GM12878 (cell line): ENCODE results near the gene DMD. TPM values are rescaled to one million over a fixed set of nuclear protein-coding genes. Genes with fewer than 3 reads are reported as not detected.

Source experiments
- ATAC-seq: fragments of 200-7000 bp; cut with Tn5 transposase; 3 replicates; pipeline ENCODE4 v1.9.1; 2020; ENCODE audit warnings: mild to moderate bottlenecking, moderate library complexity
- BruUV-seq: library from RNA; stranded (reverse); fragments of 400-500 nt; replicated peaks from 2 replicates; lab custom pipeline; 2021; lab: Mats Ljungman, UMichigan
- CTCF ChIA-PET: fragments of 300-600 bp; sonication (Branson Sonifier 250); formaldehyde crosslinking; extraction: SDS; loops from one replicate; lab custom pipeline; 2021; ENCODE audit warnings: inconsistent platforms; lab: Yijun Ruan, JAX
- POLR2A ChIA-PET: fragments of 350-600 bp; formaldehyde crosslinking; extraction: SDS; loops from one replicate; lab custom pipeline; 2021; ENCODE audit warnings: inconsistent platforms; lab: Charles Lee
- RAD21 ChIA-PET: fragments of 300-600 bp; sonication (Branson Sonifier 250); formaldehyde crosslinking; loops from one replicate; lab custom pipeline; 2023; ENCODE audit warnings: antibody characterized with exemption; ENCODE audit not compliant: unreplicated experiment; lab: Charles Lee
- SMC1A ChIA-PET: fragments of 300-600 bp; sonication (Branson Sonifier 250); formaldehyde crosslinking; loops from one replicate; lab custom pipeline; 2023; ENCODE audit not compliant: unreplicated experiment, uncharacterized antibody; lab: Charles Lee
- DNase-seq: peaks from one replicate; pipeline ENCODE4 v3.0.0-alpha.2; 2011; ENCODE audit warnings: low read depth, low spot score
- FAIRE-seq: peaks from 3 replicates; lab custom pipeline; 2011; peaks lifted over from hg19 to GRCh38; lab: Jason Lieb, UNC
- H2AFZ ChIP-seq: 2 replicates; pipeline ENCODE4 v1.6.0; 2011; ENCODE audit warnings: low read depth, low read length, control low read depth; ENCODE audit not compliant: control insufficient read depth
- H3K27ac ChIP-seq: 2 replicates; pipeline ENCODE4 v1.5.1; 2011; ENCODE audit warnings: control low read depth; ENCODE audit not compliant: control insufficient read depth, insufficient read depth
- H3K27me3 ChIP-seq, 2 experiments: replicated peaks in 1 of 2; 2 replicates each; pipeline versions ENCODE4 v1.6.0 to v1.6.1; 2011; ENCODE audit warnings: low read length in 1 of 2; ENCODE audit not compliant: control insufficient read depth in 2 of 2, insufficient read depth in 2 of 2
- H3K36me3 ChIP-seq, 2 experiments: 2 replicates each; pipeline ENCODE4 v1.5.1; 2011; ENCODE audit warnings: low read length in 1 of 2; ENCODE audit not compliant: control insufficient read depth in 2 of 2, insufficient read depth in 2 of 2
- H3K4me1 ChIP-seq: 2 replicates; pipeline ENCODE4 v1.6.1; 2011; ENCODE audit warnings: mild to moderate bottlenecking, low read length, moderate library complexity, mixed read lengths; ENCODE audit not compliant: control insufficient read depth, insufficient read depth
- H3K4me2 ChIP-seq: 2 replicates; pipeline ENCODE4 v1.6.0; 2011; ENCODE audit warnings: control low read depth; ENCODE audit not compliant: control insufficient read depth, insufficient read depth
- H3K4me3 ChIP-seq: fragments of 200-600 bp; sonication (generic); 2 replicates; pipeline ENCODE4 v1.5.1; 2016
- H3K79me2 ChIP-seq: 2 replicates; pipeline ENCODE4 v1.6.0; 2011; ENCODE audit warnings: low read length; ENCODE audit not compliant: control insufficient read depth, insufficient read depth
- H3K9ac ChIP-seq: 2 replicates; pipeline ENCODE4 v1.8.0; 2011; ENCODE audit warnings: low read length, control low read depth, mixed read lengths; ENCODE audit not compliant: control insufficient read depth, insufficient read depth
- H3K9me3 ChIP-seq: replicated peaks from 3 replicates; pipeline ENCODE4 v1.5.1; 2011; ENCODE audit warnings: mild to moderate bottlenecking, low read length; ENCODE audit not compliant: control insufficient read depth, insufficient read depth
- H4K20me1 ChIP-seq: 2 replicates; pipeline ENCODE4 v1.6.0; 2011; ENCODE audit not compliant: control insufficient read depth, insufficient read depth
- FOS ChIP-seq: IDR thresholded peaks from 3 replicates; pipeline ENCODE4 v1.6.1; 2011; ENCODE audit warnings: borderline replicate concordance; ENCODE audit not compliant: insufficient read length; ENCODE audit errors: extremely low read depth
- PKNOX1 ChIP-seq: fragments of 450-650 bp; IDR thresholded peaks from 2 replicates; pipeline ENCODE4 v1.6.1; 2016; ENCODE audit warnings: mild to moderate bottlenecking
- RAD51 ChIP-seq: fragments of 450-650 bp; IDR thresholded peaks from 2 replicates; pipeline ENCODE4 v1.6.1; 2016; ENCODE audit warnings: moderate library complexity, mild to moderate bottlenecking, inconsistent platforms
- SRF ChIP-seq, 2 experiments: IDR thresholded peaks; 2 replicates each; pipeline ENCODE4 v1.6.1; 2011; ENCODE audit warnings: low read depth in 2 of 2, low read length in 2 of 2, mild to moderate bottlenecking in 1 of 2, moderate library complexity in 1 of 2
- WGBS: methylation state at CpG from one replicate; pipeline ENCODE4 v1.1.6; 2016; ENCODE audit warnings: low lambda C conversion rate; ENCODE audit not compliant: insufficient replicate concordance, insufficient coverage; ENCODE audit errors: missing lambda C conversion rate; 5-methylcytosine and 5-hydroxymethylcytosine counted together
- in situ Hi-C: fragments of 300-500 bp; cut with MboI; formaldehyde crosslinking; loops from 9 replicates; pipeline ENCODE4 v1.14.3; 2018; ENCODE audit warnings: mixed read lengths
- intact Hi-C: fragments of 100-400 bp; cut with micrococcal nuclease; formaldehyde crosslinking; loops from one replicate; pipeline ENCODE4 v1.14.2; 2022; ENCODE audit not compliant: unreplicated experiment
- polyA plus RNA-seq, 11 experiments: library from polyadenylated mRNA; depleted of rRNA in 4 of 11; unstranded in 6 of 11; stranded (reverse) in 5 of 11; fragments of >200 nt; fragmentation: Nextera tagmentation in 4 of 11; fragmentation: Illumina TruSeq in 1 of 11; extraction: Ambion mirVana in 4 of 11; extraction: Trizol in 1 of 11; gene quantifications; 1 replicate in 1 of 11; 2 replicates in 10 of 11; pipeline versions ENCODE4 v1.2.1 to v1.2.3, GENCODE V29; 2011 to 2016; ENCODE audit warnings: inconsistent platforms in 2 of 11, missing spikeins in 2 of 11, low read depth in 1 of 11
- total RNA-seq, 4 experiments: library from RNA; depleted of rRNA in 3 of 4; stranded (reverse); fragments of >200 nt in 3 of 4; fragmentation: Illumina TruSeq in 1 of 4; extraction: Trizol in 1 of 4; gene quantifications; 2 replicates each; pipeline versions ENCODE4 v1.2.1 to v1.2.3, GENCODE V29; 2013 to 2021

Gene DMD
- total and polyA plus RNA-seq, 10 of the 15 experiments (the other 5 are each of a cell fraction or from before 2014, with no cell fraction given): 1.4 to 24.3 (median 4.3) TPM

- TF ChIP-seq SRF (IDR thresholded peaks at IDR 0.05; ENCODE audit: low read depth in 2 of 2, low read length in 2 of 2) (no peak), PKNOX1 (peak; percentile 90), RAD51 (no peak), FOS (no peak)
- Histone ChIP-seq H3K9ac (no peak overlapping the region), H2AFZ (no peak overlapping the region), H3K27me3 (no peaks in the 10 kb centered on the region; a peak in 1 of 4 replicates), H3K4me2 (no peak overlapping the region), H3K36me3 (no peaks in the 10 kb centered on the region), H3K4me1 (peaks cover 15% of the 10 kb centered on the region), H3K79me2 (no peaks in the 10 kb centered on the region), H3K4me3 (no peak overlapping the region), H3K9me3 (no peaks in the 10 kb centered on the region), H3K27ac (no peak overlapping the region), H4K20me1 (no peaks in the 10 kb centered on the region)
- FAIRE-seq (no peak), ATAC-seq (peak; percentile 11), DNase-seq (no peak)
- ChIA-PET RAD21 (interaction anchor here (1.0 to 2.7 kb wide), 5 partner anchors 10 to 32 kb away, joined by 3 to 11 read pairs (median 3); no protein-coding TSS in a partner anchor), POLR2A (interaction anchor here (0.5 to 2.5 kb wide), 3 partner anchors 10 to 640 kb away, joined by 3 to 9 read pairs (median 5); no protein-coding TSS in a partner anchor), SMC1A (interaction anchor here (1.2 to 8.5 kb wide), 3 partner anchors 10 to 19 kb away, joined by 3 to 99 read pairs (median 22); no protein-coding TSS in a partner anchor), CTCF (no interaction called here)
- 1% methylated on average over 4 of the region's 4 CpGs for WGBS
- intact Hi-C loops: loop anchor here (2.0 to 10.0 kb wide), 2 partner anchors 33 to 659 kb away; partner anchors contain the start of gene TASL
- in situ Hi-C loops: no loop called here
- BruUV-seq: no TSS peak
These were observed 1977.3 kb downstream of the DMD start for GRCh38 chrX:31233941-31234496.
